Natural killer cell treated with Interleukin-12 subunit alpha and Interleukin-12 subunit beta and Interleukin-15 and Interleukin-18, amount 100 ng/mL, for 72 hours (primary cell): Measurements from ENCODE around the gene SAMD4B. TPM values are rescaled to one million over a fixed set of nuclear protein-coding genes. Genes with fewer than 3 reads are reported as not detected.

Experiments used
- ATAC-seq, 2 donors: fragments of 150-1000 bp; cut with Tn5 transposase in 1 of 2; sonication (Bioruptor Pico), chemical (Tn5 transposase) in 1 of 2; 2 replicates each; pipeline ENCODE4 v1.10.0; 2021
- DNase-seq: peaks from one replicate; pipeline ENCODE4 v3.0.0; 2022; ENCODE audit warnings: low spot score
- H3K27ac Mint-ChIP-seq, 2 donors: 1 replicate in 1 of 2; 2 replicates in 1 of 2; pipeline ENCODE4 v1.8.0; 2022; ENCODE audit warnings: mixed read lengths in 2 of 2, mild to moderate bottlenecking in 1 of 2, moderate library complexity in 1 of 2
- H3K27me3 Mint-ChIP-seq, 2 donors: 1 replicate in 1 of 2; 2 replicates in 1 of 2; pipeline ENCODE4 v1.8.0; 2022; ENCODE audit warnings: mixed read lengths in 2 of 2
- H3K36me3 Mint-ChIP-seq: one replicate; pipeline ENCODE4 v1.8.0; 2022; ENCODE audit warnings: mixed read lengths
- H3K4me1 Mint-ChIP-seq, 2 donors: 1 replicate in 1 of 2; 2 replicates in 1 of 2; pipeline ENCODE4 v1.8.0; 2022; ENCODE audit warnings: low read depth in 2 of 2, mixed read lengths in 2 of 2, mild to moderate bottlenecking in 1 of 2
- H3K4me3 Mint-ChIP-seq: one replicate; pipeline ENCODE4 v1.8.0; 2022; ENCODE audit warnings: mixed read lengths
- H3K9me3 Mint-ChIP-seq: 2 replicates; pipeline ENCODE4 v1.8.0; 2022; ENCODE audit warnings: mixed read lengths
- total RNA-seq, 2 donors: library from RNA; stranded (reverse); gene quantifications; one replicate each; pipeline ENCODE4 v1.2.3, GENCODE V29; 2022

The SAMD4B gene
- total RNA-seq, 2 donors from 2014 or later = 81.4 to 95.5 TPM

- ATAC-seq (no peak), DNase-seq (no peak)
- H3K4me3 Mint-ChIP-seq = peak overlapping the region; percentile 99
- H3K4me1 Mint-ChIP-seq = peaks cover 27 to 40% of the 10 kb centered on the region in 2 donors
- no peaks in the 10 kb centered on the region for H3K9me3 Mint-ChIP-seq
- peaks cover 12% of the 10 kb centered on the region for H3K36me3 Mint-ChIP-seq
- peak overlapping the region; percentile 93 to 97 for H3K27ac Mint-ChIP-seq
- no peaks in the 10 kb centered on the region for H3K27me3 Mint-ChIP-seq
Observed at GRCh38 chr19:39389631-39390414, 47.6 kb downstream of the SAMD4B start.

- no peak for DNase-seq
- peaks cover 27 to 44% of the 10 kb centered on the region in 2 donors for H3K4me1 Mint-ChIP-seq
- peak overlapping the region; percentile 93 to 97 for H3K27ac Mint-ChIP-seq
- H3K4me3 Mint-ChIP-seq = peak overlapping the region; percentile 99
- no peaks in the 10 kb centered on the region for H3K27me3 Mint-ChIP-seq
- no peaks in the 10 kb centered on the region for H3K9me3 Mint-ChIP-seq
- peaks cover 17% of the 10 kb centered on the region for H3K36me3 Mint-ChIP-seq
- ATAC-seq = no peak
Observed at GRCh38 chr19:39390451-39390750, 48.2 kb downstream of the SAMD4B start.

- peak within 1 kb of the TSS; percentile 93 to 97 for H3K27ac Mint-ChIP-seq
- peaks cover 27 to 46% of the 10 kb centered on the region in 2 donors for H3K4me1 Mint-ChIP-seq
- peak; percentile 97 for DNase-seq
- H3K27me3 Mint-ChIP-seq = no peaks in the 10 kb centered on the region
- peak within 1 kb of the TSS; percentile 99 for H3K4me3 Mint-ChIP-seq
- ATAC-seq = peak; percentile 98 to 99
- peaks cover 17% of the 10 kb centered on the region for H3K36me3 Mint-ChIP-seq
- H3K9me3 Mint-ChIP-seq = no peaks in the 10 kb centered on the region
Observed at GRCh38 chr19:39390751-39391437, 48.7 kb downstream of the SAMD4B start, which contains the start of the genes MED29 and PAF1. Gene MED29, plus strand, starts transcription at chr19:39391378. Its CDS starts 45 bp downstream, at chr19:39391423. Gene PAF1, minus strand, starts transcription at chr19:39391106. Its CDS starts 242 bp downstream, at chr19:39390864.

DNA sequence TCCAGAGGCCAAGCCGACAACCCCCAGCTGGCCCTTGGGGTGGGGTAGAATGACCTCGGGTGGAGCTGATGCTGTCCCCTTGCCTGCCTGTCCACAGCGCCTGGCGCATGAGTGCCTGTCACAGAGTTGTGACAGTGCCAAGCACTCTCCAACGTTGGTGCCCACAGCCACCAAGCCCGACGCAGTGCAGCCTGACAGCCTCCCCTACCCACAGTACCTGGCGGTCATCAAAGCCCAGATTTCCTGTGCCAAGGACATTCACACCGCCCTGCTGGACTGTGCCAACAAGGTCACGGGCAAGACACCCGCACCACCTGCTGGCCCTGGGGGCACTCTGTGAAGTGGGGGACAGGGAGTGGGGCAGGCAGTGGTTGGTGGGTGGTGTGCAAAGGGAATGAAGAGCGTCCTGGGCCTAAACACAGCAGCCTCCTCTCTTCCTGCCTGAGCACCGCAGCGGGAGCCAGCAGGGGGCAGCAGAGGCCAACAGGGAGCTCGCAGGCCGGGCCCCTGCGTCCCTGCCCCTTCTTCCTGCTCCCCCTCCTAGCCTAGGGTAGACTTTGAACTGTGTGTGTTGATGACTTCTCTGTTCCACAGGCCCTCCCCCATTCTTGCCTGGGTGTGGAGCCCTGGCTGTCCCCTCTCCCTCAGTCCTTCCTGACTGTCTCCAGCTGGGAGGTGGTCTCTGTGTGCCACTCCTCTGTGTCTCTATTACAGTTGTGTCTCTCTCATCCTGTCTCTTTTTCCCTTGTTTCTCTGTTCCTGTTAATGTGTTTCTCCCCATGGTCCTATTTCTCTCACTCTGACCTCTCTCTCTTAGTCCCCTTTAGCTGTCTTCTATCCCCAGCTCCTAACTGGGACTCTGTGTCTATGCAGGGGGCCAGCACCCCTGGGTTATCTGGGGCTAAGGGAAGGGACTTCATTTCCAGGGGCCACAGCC is 55.4 kb downstream of the SAMD4B start:
- Mint-ChIP-seq H3K9me3 (no peaks in the 10 kb centered on the region), H3K36me3 (peaks cover 5% of the 10 kb centered on the region), H3K27ac (peak overlapping the region; percentile 87 to 90), H3K4me1 (peaks cover 45 to 48% of the 10 kb centered on the region in 2 donors), H3K4me3 (peak overlapping the region; percentile 80), H3K27me3 (no peaks in the 10 kb centered on the region)
- ATAC-seq (peak; percentile 74), DNase-seq (peak; percentile 82)

GRCh38 chr19:39398297-39398864 is 56.2 kb downstream of the SAMD4B start:
- DNase-seq (no peak), ATAC-seq (peak in 1 of 2 donors; percentile 46)
- Mint-ChIP-seq H3K36me3 (peaks cover 5% of the 10 kb centered on the region), H3K4me1 (peaks cover 49 to 50% of the 10 kb centered on the region in 2 donors), H3K9me3 (no peaks in the 10 kb centered on the region), H3K27ac (peak overlapping the region; percentile 87 to 90), H3K27me3 (no peaks in the 10 kb centered on the region), H3K4me3 (peak overlapping the region; percentile 80)

- no peaks in the 10 kb centered on the region for H3K27me3 Mint-ChIP-seq
- peak overlapping the region; percentile 54 to 90 for H3K27ac Mint-ChIP-seq
- H3K9me3 Mint-ChIP-seq = no peaks in the 10 kb centered on the region
- peaks cover 5% of the 10 kb centered on the region for H3K36me3 Mint-ChIP-seq
- DNase-seq = no peak
- ATAC-seq = no peak
- H3K4me1 Mint-ChIP-seq = peaks cover 48 to 49% of the 10 kb centered on the region in 2 donors
- peak overlapping the region; percentile 46 for H3K4me3 Mint-ChIP-seq
Observed at GRCh38 chr19:39399668-39400050, 57.4 kb downstream of the SAMD4B start.

DNA sequence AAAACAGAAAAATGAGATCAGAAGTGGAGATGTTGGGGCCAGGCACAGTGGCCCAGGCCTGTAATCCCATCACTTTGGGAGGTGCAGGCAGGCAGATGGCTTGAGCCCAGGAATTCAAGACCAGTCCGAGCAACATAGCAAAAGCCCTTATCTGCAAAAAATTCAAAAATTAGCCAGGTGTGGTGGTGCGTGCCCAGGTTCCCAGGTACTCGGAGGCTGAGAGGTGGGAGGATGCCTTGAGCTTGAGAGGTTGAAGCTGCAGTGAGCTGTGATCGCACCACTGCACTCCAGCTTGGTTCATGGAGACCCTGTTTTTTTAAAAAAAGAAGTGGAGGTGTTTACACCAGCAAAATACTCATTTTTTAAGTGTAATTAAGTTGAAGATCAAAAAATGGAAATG is 57.8 kb downstream of the SAMD4B start:
- peaks cover 3% of the 10 kb centered on the region for H3K36me3 Mint-ChIP-seq

GRCh38 chr19:39401070-39401548 is 58.9 kb downstream of the SAMD4B start:
- no peaks in the 10 kb centered on the region for H3K27me3 Mint-ChIP-seq
- DNase-seq (no peak), ATAC-seq (no peak)
- peak overlapping the region; percentile 56 for H3K4me3 Mint-ChIP-seq
- no peaks in the 10 kb centered on the region for H3K36me3 Mint-ChIP-seq
- peak overlapping the region; percentile 59 to 97 for H3K27ac Mint-ChIP-seq
- peaks cover 44 to 51% of the 10 kb centered on the region in 2 donors for H3K4me1 Mint-ChIP-seq
- H3K9me3 Mint-ChIP-seq = no peaks in the 10 kb centered on the region

More for the DNA sequence above, 57.8 kb downstream of the SAMD4B start:
- DNase-seq = no peak
- Mint-ChIP-seq H3K4me1 (peaks cover 48 to 49% of the 10 kb centered on the region in 2 donors), H3K9me3 (no peaks in the 10 kb centered on the region), H3K27ac (peak overlapping the region; percentile 54 to 90), H3K4me3 (peak overlapping the region; percentile 46), H3K27me3 (no peaks in the 10 kb centered on the region)
- no peak for ATAC-seq

GRCh38 chr19:39401549-39402345 is 59.5 kb downstream of the SAMD4B start:
- Mint-ChIP-seq H3K27me3 (no peaks in the 10 kb centered on the region), H3K36me3 (no peaks in the 10 kb centered on the region), H3K9me3 (no peaks in the 10 kb centered on the region), H3K27ac (peak overlapping the region; percentile 59 to 97), H3K4me1 (peaks cover 49 to 55% of the 10 kb centered on the region in 2 donors), H3K4me3 (peak overlapping the region; percentile 56)
- ATAC-seq (peak; percentile 22 to 61), DNase-seq (no peak)

DNA sequence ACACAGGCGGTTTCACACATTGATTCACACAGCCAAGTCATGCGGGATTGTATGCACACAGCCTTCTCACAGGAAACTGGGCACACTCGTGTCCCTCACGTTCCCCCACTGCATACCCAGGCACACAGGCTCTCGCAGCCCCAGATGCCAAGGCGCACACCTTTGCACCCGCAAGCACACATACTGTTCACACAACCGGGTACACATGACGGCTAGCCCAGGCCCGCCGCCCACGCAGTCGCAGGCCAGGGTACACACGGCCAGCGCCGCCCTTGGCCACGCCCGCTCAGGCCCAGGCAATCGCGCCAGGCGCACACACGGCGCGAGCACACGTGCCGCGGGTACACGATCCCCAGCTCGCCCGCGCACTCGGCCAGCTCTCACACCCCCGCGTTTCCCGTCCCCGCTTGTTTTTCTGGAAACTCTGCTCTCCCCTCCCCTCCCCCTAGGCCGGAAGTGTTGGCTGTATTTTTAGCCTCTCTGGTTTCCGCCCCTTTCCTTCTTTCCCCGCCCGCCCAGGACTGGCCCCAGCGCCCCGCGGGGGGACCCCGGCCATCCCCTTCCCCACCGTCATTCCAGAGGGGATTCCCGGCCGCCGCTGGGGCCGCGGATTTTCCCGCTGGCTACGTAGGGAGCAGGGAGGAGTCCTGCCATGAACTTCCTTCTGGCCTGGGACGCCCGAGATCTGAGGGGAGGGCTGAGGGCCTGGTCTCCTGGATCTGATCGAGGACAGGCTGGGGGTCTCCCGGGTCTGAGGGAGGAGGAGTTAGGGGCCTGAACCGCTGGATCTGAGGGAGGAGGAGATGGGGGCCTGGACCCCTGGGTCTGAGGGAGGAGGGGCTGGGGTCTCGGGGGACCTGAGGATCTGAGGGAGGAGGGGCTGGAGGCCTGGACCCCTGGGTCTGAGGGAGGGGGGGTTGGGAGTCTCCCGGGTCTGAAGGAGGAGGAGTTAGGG is 60.4 kb downstream of the SAMD4B start:
- Mint-ChIP-seq H3K27me3 (no peaks in the 10 kb centered on the region), H3K4me3 (peak overlapping the region; percentile 56), H3K4me1 (peaks cover 51 to 53% of the 10 kb centered on the region in 2 donors), H3K36me3 (no peaks in the 10 kb centered on the region), H3K9me3 (no peaks in the 10 kb centered on the region), H3K27ac (peak overlapping the region; percentile 59 to 97)
- peak; percentile 93 for DNase-seq
- peak; percentile 61 to 74 for ATAC-seq
